Prostate gland (tissue), 2 donors: ENCODE results near the gene GSTA4.
"Not testable (repeated sequence)": the region's sequence is repeated elsewhere in the genome, so short reads cannot be mapped to it uniquely, and the experiment has no call there.

Source experiments
- POLR2AphosphoS5 ChIP-seq: sonication (generic); formaldehyde crosslinking; IDR thresholded peaks from one replicate; pipeline ENCODE4 v1.6.1; 2017; ENCODE audit warnings: antibody characterized with exemption
- TF ChIP-seq, protein P1 (sequence below), 4 experiments: fragments of 200-600 bp in 2 of 4; fragments of 450-650 bp in 2 of 4; sonication (generic) in 2 of 4; IDR thresholded peaks; 1 replicate in 3 of 4; 2 replicates in 1 of 4; pipeline ENCODE4 v1.5.1; 2016 to 2019; ENCODE audit warnings: antibody characterized with exemption in 4 of 4, mild to moderate bottlenecking in 2 of 4, moderate library complexity in 2 of 4

GRCh38 chr6:52960211-52960610 is 34.9 kb downstream of the GSTA4 start:
- TF ChIP-seq POLR2AphosphoS5: not testable (repeated sequence)
- TF ChIP-seq, protein P1, sequence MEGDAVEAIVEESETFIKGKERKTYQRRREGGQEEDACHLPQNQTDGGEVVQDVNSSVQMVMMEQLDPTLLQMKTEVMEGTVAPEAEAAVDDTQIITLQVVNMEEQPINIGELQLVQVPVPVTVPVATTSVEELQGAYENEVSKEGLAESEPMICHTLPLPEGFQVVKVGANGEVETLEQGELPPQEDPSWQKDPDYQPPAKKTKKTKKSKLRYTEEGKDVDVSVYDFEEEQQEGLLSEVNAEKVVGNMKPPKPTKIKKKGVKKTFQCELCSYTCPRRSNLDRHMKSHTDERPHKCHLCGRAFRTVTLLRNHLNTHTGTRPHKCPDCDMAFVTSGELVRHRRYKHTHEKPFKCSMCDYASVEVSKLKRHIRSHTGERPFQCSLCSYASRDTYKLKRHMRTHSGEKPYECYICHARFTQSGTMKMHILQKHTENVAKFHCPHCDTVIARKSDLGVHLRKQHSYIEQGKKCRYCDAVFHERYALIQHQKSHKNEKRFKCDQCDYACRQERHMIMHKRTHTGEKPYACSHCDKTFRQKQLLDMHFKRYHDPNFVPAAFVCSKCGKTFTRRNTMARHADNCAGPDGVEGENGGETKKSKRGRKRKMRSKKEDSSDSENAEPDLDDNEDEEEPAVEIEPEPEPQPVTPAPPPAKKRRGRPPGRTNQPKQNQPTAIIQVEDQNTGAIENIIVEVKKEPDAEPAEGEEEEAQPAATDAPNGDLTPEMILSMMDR (IDR thresholded peaks at IDR 0.05): not testable (repeated sequence)
